ENCODE measurements around the gene NOSTRIN. TPM values are rescaled to one million over a fixed set of nuclear protein-coding genes. Genes with fewer than 3 reads are reported as not detected.
A peak's percentile ranks its signal among the peaks of the same experiment; 100 is the strongest.

NOSTRIN gene
- total RNA-seq, 1 donor from 2014 or later = 0.42 TPM

- TF ChIP-seq, protein P1, sequence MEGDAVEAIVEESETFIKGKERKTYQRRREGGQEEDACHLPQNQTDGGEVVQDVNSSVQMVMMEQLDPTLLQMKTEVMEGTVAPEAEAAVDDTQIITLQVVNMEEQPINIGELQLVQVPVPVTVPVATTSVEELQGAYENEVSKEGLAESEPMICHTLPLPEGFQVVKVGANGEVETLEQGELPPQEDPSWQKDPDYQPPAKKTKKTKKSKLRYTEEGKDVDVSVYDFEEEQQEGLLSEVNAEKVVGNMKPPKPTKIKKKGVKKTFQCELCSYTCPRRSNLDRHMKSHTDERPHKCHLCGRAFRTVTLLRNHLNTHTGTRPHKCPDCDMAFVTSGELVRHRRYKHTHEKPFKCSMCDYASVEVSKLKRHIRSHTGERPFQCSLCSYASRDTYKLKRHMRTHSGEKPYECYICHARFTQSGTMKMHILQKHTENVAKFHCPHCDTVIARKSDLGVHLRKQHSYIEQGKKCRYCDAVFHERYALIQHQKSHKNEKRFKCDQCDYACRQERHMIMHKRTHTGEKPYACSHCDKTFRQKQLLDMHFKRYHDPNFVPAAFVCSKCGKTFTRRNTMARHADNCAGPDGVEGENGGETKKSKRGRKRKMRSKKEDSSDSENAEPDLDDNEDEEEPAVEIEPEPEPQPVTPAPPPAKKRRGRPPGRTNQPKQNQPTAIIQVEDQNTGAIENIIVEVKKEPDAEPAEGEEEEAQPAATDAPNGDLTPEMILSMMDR (IDR thresholded peaks at IDR 0.05; ENCODE audit: insufficient read depth, low read length, poor library complexity, severe bottlenecking) = peak; percentile 87
- Histone ChIP-seq H3K36me3 (ENCODE audit: control insufficient read depth, insufficient read depth, low read length) (no peaks in the 10 kb centered on the region), H3K27me3 (ENCODE audit: control insufficient read depth, insufficient read depth, low read length) (no peaks in the 10 kb centered on the region), H3K4me3 (ENCODE audit: low read depth, low read length) (no peak overlapping the region)
- no peak for DNase-seq (ENCODE audit: low read depth)
Observed at GRCh38 chr2:168773719-168774521, 28.5 kb upstream of the NOSTRIN start.

- Histone ChIP-seq H3K4me3 (ENCODE audit: low read depth, low read length) (no peak overlapping the region), H3K27me3 (ENCODE audit: control insufficient read depth, insufficient read depth, low read length) (no peaks in the 10 kb centered on the region), H3K36me3 (ENCODE audit: control insufficient read depth, insufficient read depth, low read length) (no peaks in the 10 kb centered on the region)
- no peak for DNase-seq (ENCODE audit: low read depth)
- TF ChIP-seq, protein P1 (IDR thresholded peaks at IDR 0.05; ENCODE audit: insufficient read depth, low read length, poor library complexity, severe bottlenecking) = no peak
Observed at GRCh38 chr2:168775837-168776236, 26.6 kb upstream of the NOSTRIN start.

- Histone ChIP-seq H3K36me3 (ENCODE audit: control insufficient read depth, insufficient read depth, low read length) (no peaks in the 10 kb centered on the region), H3K4me3 (ENCODE audit: low read depth, low read length) (no peak overlapping the region), H3K27me3 (ENCODE audit: control insufficient read depth, insufficient read depth, low read length) (no peaks in the 10 kb centered on the region)
- DNase-seq (ENCODE audit: low read depth) = no peak
- TF ChIP-seq, protein P1 (IDR thresholded peaks at IDR 0.05; ENCODE audit: insufficient read depth, low read length, poor library complexity, severe bottlenecking) = no peak
Observed at GRCh38 chr2:168780669-168781071, 21.8 kb upstream of the NOSTRIN start.

DNA sequence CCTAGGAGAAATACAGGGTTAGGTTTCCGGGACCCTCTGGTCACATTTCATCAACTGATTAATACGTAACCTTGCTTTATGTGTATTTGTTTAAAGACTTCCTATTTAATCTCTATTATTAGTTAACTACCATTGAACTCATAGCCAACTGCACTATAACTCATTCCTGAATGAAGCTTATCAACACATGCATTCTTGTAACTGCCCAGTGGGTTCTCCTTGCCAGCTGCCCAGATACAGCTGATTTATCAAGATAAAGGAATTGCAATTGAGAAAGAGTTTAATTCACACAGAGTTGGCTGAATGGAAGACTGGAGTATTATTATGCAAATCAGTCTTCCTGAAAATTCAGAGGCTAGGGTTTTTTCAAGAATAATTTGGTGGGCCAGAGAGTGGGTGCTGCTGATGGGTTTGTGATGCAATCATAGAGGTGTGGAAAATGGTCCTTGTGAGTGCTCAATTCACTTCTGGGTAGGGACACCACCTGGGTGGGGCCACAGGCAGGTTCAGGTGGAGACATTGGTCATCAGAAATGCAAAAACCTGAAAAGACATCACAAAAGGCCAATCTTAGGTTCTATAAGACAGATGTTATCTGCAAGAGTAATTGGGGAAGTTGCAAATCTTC lies 21.1 kb upstream of the NOSTRIN start:
- no peak for DNase-seq (ENCODE audit: low read depth)
- TF ChIP-seq, protein P1 (IDR thresholded peaks at IDR 0.05; ENCODE audit: insufficient read depth, low read length, poor library complexity, severe bottlenecking) = no peak
- H3K27me3 ChIP-seq (ENCODE audit: control insufficient read depth, insufficient read depth, low read length) = no peaks in the 10 kb centered on the region
- H3K36me3 ChIP-seq (ENCODE audit: control insufficient read depth, insufficient read depth, low read length) = no peaks in the 10 kb centered on the region
- no peak overlapping the region for H3K4me3 ChIP-seq (ENCODE audit: low read depth, low read length)

- H3K27me3 ChIP-seq (ENCODE audit: control insufficient read depth, insufficient read depth, low read length) = no peaks in the 10 kb centered on the region
- H3K36me3 ChIP-seq (ENCODE audit: control insufficient read depth, insufficient read depth, low read length) = no peaks in the 10 kb centered on the region
- TF ChIP-seq, protein P1 (IDR thresholded peaks at IDR 0.05; ENCODE audit: insufficient read depth, low read length, poor library complexity, severe bottlenecking) = no peak
- DNase-seq (ENCODE audit: low read depth) = no peak
- H3K4me3 ChIP-seq (ENCODE audit: low read depth, low read length) = no peak overlapping the region
Observed at GRCh38 chr2:168782271-168782670, 20.2 kb upstream of the NOSTRIN start.

Measured in kidney epithelial cell (primary cell).